ENCODE data around the gene LITAFD. TPM values are rescaled to one million over a fixed set of nuclear protein-coding genes. Genes with fewer than 3 reads are reported as not detected.
A peak's percentile ranks its signal among the peaks of the same experiment; 100 is the strongest.

The LITAFD gene
- total and polyA plus RNA-seq, 9 of the 15 experiments (the other 6 are each of a cell fraction or from before 2014, with no cell fraction given), result not detected

DNA sequence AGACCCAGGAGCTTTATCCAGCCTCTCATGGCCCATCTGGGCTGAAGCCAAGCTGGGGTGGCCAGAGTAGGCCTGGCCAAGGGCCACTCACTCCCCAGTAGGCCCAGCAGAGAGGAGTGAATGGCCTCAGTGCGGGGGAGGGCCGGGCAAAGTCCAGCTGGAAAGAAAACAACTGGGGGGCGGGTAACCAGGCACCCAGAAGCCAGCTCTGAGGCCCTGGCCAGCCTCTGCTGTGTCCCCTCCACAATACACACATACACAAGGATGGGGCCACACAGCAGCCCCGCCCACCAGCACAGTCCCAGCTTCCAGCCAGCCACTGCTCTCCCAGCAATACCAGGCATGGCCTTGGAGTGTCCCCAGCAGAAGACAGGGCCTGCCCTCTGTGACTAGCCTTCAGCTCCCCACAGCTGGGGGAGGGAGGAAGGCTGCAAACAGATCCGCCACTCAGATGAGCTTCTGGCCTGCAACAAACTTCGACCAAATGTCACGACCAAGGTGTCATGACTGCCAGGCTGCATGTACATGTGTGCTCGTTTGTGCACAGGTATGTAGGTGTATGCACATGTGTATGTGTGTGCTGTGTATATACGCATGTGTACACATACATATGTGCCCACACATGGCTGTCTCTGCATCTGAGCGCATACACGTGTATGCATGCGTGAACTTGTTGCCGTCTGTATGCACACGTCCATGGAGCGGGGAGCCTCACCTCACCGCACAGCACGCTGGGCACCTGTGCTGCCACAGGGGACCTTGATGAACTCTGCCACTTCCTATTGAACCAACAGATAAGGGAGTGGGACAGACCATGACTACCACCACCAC lies 18.3 kb upstream of the LITAFD start:
- ChIA-PET CTCF (ENCODE audit: low intra/inter-chr PET ratio) (interaction anchor here (0.7 to 1.1 kb wide), 3 partner anchors 17 to 270 kb away, joined by 3 to 4 read pairs (median 4); no protein-coding TSS in a partner anchor), POLR2A (interaction anchor here (0.7 to 1.7 kb wide), 5 partner anchors 10 to 145 kb away, joined by 3 to 11 read pairs (median 3); partner anchors contain the start of gene LITAFD)
- no peaks in the 10 kb centered on the region for H3K9me3 ChIP-seq (replicated peaks; ENCODE audit: control insufficient read depth, insufficient read depth, low read depth, low read length)
- H3K4me1 ChIP-seq (replicated peaks in 1 of 2; ENCODE audit: control insufficient read depth in 2 of 2, insufficient read depth in 2 of 2, low read length in 2 of 2), result peaks cover 47 to 77% of the 10 kb centered on the region in 2 experiments
- in situ Hi-C loops (cut with MboI), result no loop called here
- H3K27me3 ChIP-seq (ENCODE audit: control insufficient read depth in 2 of 2, insufficient read depth in 2 of 2, low read length in 2 of 2), result no peaks in the 10 kb centered on the region
- H3K4me3 ChIP-seq, result no peak overlapping the region
- peaks cover 27% of the 10 kb centered on the region; the same call in 1 of the 3 replicates for H3K36me3 ChIP-seq (ENCODE audit: control insufficient read depth, insufficient read depth, low read length)
- DNase-seq (ENCODE audit: extremely low read depth in 1 of 4, low spot score in 3 of 4) (peak; percentile 49 to 74 (median 60)), ATAC-seq (peak; percentile 75), FAIRE-seq (peak; percentile 93)
- peaks cover 18% of the 10 kb centered on the region for H3K9me1 ChIP-seq (ENCODE audit: control insufficient read depth, insufficient read depth, low read length)
- H4K20me1 ChIP-seq (replicated peaks; ENCODE audit: control insufficient read depth, insufficient read depth, low read length), result peaks cover 55% of the 10 kb centered on the region
- H3K27ac ChIP-seq (ENCODE audit: extremely low read depth, low read depth, low read length), result no peak overlapping the region
- no TSS peak for BruUV-seq (replicated peaks)
- 65% methylated on average over 17 of the region's 17 CpGs for WGBS (ENCODE audit: insufficient coverage, low coverage, missing lambda C conversion rate)
- intact Hi-C loops (cut with micrococcal nuclease), result no loop called here
- H3K9ac ChIP-seq (ENCODE audit: insufficient read depth in 1 of 2, low read depth in 2 of 2, low read length in 2 of 2), result peak overlapping the region in 1 of 2 experiments; percentile 53; a peak in 2 of 4 replicates
- H2AFZ ChIP-seq (ENCODE audit: low read depth, low read length), result no peak overlapping the region
- H3K4me2 ChIP-seq (ENCODE audit: insufficient read depth, low read length), result no peak overlapping the region
- H3K79me2 ChIP-seq (ENCODE audit: control insufficient read depth, insufficient read depth, low read length), result peaks cover 88% of the 10 kb centered on the region
- TF ChIP-seq SMAD3 (CRISPR knock-in tag; conservative IDR thresholded peaks at IDR 0.05) (no peak), PRPF4 (IDR thresholded peaks at IDR 0.05; ENCODE audit: insufficient read depth, low read depth, low read length, poor library complexity, severe bottlenecking) (no peak), CHCHD3 (CRISPR knock-in tag; IDR thresholded peaks at IDR 0.05) (no peak), PRDM10 (IDR thresholded peaks at IDR 0.05; ENCODE audit: partially characterized antibody) (no peak), KDM5B (IDR thresholded peaks at IDR 0.05; ENCODE audit: insufficient replicate concordance, low read depth, low read length) (no peak), KDM1A (IDR thresholded peaks at IDR 0.05) (peak in 1 of 2 experiments; percentile 46; a peak in 1 of 4 replicates), ZFP1 (CRISPR knock-in tag; IDR thresholded peaks at IDR 0.05) (no peak)
- TF ChIP-seq, protein P1, sequence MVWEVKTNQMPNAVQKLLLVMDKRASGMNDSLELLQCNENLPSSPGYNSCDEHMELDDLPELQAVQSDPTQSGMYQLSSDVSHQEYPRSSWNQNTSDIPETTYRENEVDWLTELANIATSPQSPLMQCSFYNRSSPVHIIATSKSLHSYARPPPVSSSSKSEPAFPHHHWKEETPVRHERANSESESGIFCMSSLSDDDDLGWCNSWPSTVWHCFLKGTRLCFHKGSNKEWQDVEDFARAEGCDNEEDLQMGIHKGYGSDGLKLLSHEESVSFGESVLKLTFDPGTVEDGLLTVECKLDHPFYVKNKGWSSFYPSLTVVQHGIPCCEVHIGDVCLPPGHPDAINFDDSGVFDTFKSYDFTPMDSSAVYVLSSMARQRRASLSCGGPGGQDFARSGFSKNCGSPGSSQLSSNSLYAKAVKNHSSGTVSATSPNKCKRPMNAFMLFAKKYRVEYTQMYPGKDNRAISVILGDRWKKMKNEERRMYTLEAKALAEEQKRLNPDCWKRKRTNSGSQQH (CRISPR knock-in tag; IDR thresholded peaks at IDR 0.05), result 0 out of 2 replicates have a peak, but pooled peaks have one; percentile 15
